Uterus (tissue), 2 donors: ENCODE measurements around the gene MICAL2.

Experiments used
- CTCF ChIP-seq, 4 experiments: fragments of 200-600 bp in 2 of 4; fragments of 450-650 bp in 2 of 4; sonication (generic) in 2 of 4; IDR thresholded peaks; one replicate each; pipeline ENCODE4 v1.5.1; 2016 to 2019; ENCODE audit warnings: antibody characterized with exemption in 4 of 4, mild to moderate bottlenecking in 2 of 4, moderate library complexity in 1 of 4
- POLR2A ChIP-seq, 2 donors: fragments of 450-650 bp; IDR thresholded peaks; one replicate each; pipeline ENCODE4 v1.6.1; 2016; ENCODE audit warnings: antibody characterized with exemption in 2 of 2, mild to moderate bottlenecking in 1 of 2, moderate library complexity in 1 of 2

GRCh38 chr11:12085371-12086251 lies 24.8 kb upstream of the MICAL2 start:
- no peak for TF ChIP-seq CTCF (IDR thresholded peaks at IDR 0.05)
- TF ChIP-seq POLR2A (IDR thresholded peaks at IDR 0.05), result no peak
